IPS DF 6.9 (cell line): Measurements from ENCODE around the gene MYO9B.
"Not testable (repeated sequence)": the region's sequence is repeated elsewhere in the genome, so short reads cannot be mapped to it uniquely, and the experiment has no call there.

Experiments used
- DNase-seq: peaks from one replicate; pipeline ENCODE4 v3.0.0-alpha.2; 2013; ENCODE audit warnings: low read depth, low spot score
- H3K27ac ChIP-seq: one replicate; pipeline ENCODE4 v1.5.1; 2013; ENCODE audit warnings: low read length, control low read depth
- H3K27me3 ChIP-seq: 2 replicates; pipeline ENCODE4 v1.6.1; 2013; ENCODE audit warnings: mild to moderate bottlenecking, low read length; ENCODE audit not compliant: control insufficient read depth, insufficient read depth
- H3K36me3 ChIP-seq: 2 replicates; pipeline ENCODE4 v1.6.1; 2013; ENCODE audit warnings: low read length; ENCODE audit not compliant: control insufficient read depth, insufficient read depth
- H3K4me1 ChIP-seq: 2 replicates; pipeline ENCODE4 v1.6.1; 2013; ENCODE audit warnings: low read length; ENCODE audit not compliant: control insufficient read depth, insufficient read depth
- H3K4me3 ChIP-seq: 2 replicates; pipeline ENCODE4 v1.5.1; 2013; ENCODE audit warnings: mild to moderate bottlenecking, low read length
- H3K9me3 ChIP-seq: 2 replicates; pipeline ENCODE4 v1.6.1; 2013; ENCODE audit warnings: low read length, inconsistent platforms; ENCODE audit not compliant: control insufficient read depth, insufficient read depth
- WGBS: extraction: QIAGEN DNeasy Blood & Tissue Kit; methylation state at CpG from one replicate; pipeline ENCODE4 v1.1.7; 2013; ENCODE audit warnings: mixed read lengths, missing lambda C conversion rate; ENCODE audit not compliant: insufficient read length, insufficient coverage; 5-methylcytosine and 5-hydroxymethylcytosine counted together

The MYO9B gene

DNA sequence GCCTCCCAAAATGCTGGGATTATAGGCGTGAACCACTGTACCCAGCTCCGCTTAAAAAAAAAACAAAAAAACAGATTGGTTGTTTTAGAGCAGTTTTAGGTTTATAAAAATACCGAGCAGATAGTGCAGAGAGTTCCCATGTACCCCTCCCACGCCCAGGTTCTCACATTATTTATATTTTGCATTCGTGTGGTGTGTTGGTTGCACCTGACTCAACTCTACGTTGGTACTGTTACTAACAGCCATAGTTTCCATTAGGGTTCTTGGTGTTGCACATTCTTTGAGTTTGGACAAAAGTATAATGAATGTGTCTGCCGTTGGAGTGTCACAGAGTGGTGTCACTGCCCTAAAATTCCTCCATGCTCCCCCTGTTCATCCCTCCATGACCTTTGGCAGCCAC is 29.1 kb downstream of the MYO9B start:
- WGBS: no CpG with 5 or more reads among the region's 7 CpGs
- H3K9me3 ChIP-seq: no peaks in the 10 kb centered on the region

GRCh38 chr19:17105556-17105955 is 30.0 kb downstream of the MYO9B start:
- no CpG with 5 or more reads among the region's 3 CpGs for WGBS
- no peak overlapping the region for H3K27ac ChIP-seq

More for the DNA sequence above, 29.1 kb downstream of the MYO9B start:
- H3K4me3 ChIP-seq: no peak overlapping the region
- H3K36me3 ChIP-seq: peaks cover 14% of the 10 kb centered on the region
- peaks cover 1% of the 10 kb centered on the region; the same call in 1 of the 2 replicates for H3K4me1 ChIP-seq
- H3K27ac ChIP-seq: no peak overlapping the region
- no peaks in the 10 kb centered on the region for H3K27me3 ChIP-seq
- DNase-seq: no peak

GRCh38 chr19:17106964-17107363 is 31.4 kb downstream of the MYO9B start:
- not testable (repeated sequence) for H3K4me3 ChIP-seq, H3K27me3 ChIP-seq, H3K27ac ChIP-seq, DNase-seq, H3K36me3 ChIP-seq, H3K4me1 ChIP-seq, H3K9me3 ChIP-seq
- WGBS: no CpG with 5 or more reads among the region's 4 CpGs

More at GRCh38 chr19:17105556-17105955, 30.0 kb downstream of the MYO9B start:
- DNase-seq: no peak
- Histone ChIP-seq H3K4me1 (peaks cover 1% of the 10 kb centered on the region; the same call in 1 of the 2 replicates), H3K36me3 (peaks cover 14% of the 10 kb centered on the region), H3K9me3 (no peaks in the 10 kb centered on the region), H3K27me3 (no peaks in the 10 kb centered on the region), H3K4me3 (no peak overlapping the region)

DNA sequence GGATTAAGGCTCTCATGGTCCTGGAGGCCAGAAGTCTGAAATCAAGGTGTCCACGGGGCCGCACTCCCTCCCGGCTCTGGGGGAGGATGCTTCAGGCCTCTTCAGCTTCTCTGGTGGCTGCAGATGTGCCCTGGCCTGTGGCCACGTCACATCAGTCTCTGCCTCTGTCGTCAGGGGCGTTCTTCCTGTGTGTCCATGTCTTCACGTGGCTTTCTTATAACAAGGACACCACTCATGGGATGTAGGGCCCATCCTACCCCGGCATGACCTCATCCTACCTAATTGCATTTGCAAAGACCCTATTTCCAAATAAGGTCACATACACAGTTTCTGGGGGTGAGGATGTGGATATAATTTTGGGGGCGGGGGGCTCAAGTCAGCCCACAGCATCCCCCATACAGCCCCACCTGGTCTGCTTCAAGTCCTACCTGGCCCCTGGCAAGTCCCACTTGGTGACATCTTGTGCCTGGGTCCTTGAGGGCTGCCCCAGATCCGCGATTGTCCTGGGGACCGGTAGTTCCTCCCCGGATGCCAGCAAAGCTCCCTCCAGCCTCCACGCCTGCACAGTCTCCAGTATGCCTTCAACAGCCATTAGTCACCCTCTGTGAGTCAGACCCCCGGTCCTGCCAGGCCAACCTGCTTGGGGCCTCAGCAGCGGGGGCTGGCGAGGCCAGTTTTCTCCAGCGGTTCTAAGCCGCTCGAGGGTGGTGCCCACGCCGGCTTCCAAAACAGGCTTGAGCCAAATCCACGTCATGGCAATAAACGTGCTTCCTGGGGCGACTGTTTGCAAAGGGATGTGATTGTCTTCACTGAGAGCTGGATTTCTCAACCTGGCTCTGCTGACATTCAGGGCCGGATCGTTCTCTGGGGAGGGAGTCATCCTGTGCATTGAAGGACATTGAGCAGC is 32.2 kb downstream of the MYO9B start:
- no peak for DNase-seq
- H3K27me3 ChIP-seq: no peaks in the 10 kb centered on the region
- WGBS: no CpG with 5 or more reads among the region's 27 CpGs
- no peaks in the 10 kb centered on the region for H3K9me3 ChIP-seq
- no peak overlapping the region for H3K27ac ChIP-seq
- no peak overlapping the region for H3K4me3 ChIP-seq
- peaks cover 1% of the 10 kb centered on the region; the same call in 1 of the 2 replicates for H3K4me1 ChIP-seq
- H3K36me3 ChIP-seq: 0 out of 2 replicates have a peak, but pooled peaks cover 2% of the 10 kb centered on the region

DNA sequence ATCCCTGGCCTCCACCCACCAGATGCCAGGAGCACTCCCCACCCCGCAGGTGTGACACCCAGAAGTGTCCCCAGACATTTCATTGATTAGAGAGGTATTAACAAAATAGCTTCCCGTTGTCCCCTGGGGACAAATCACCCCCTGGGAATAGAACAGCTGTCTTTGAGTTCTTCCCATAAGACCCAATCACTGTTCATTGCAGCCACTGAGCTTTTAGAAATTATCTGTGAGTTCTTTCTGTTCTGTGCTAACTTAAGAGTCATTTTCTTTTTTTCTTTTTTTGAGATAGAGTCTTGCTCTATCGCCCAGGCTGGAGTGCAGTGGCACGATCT is 32.8 kb downstream of the MYO9B start:
- H3K4me1 ChIP-seq: peaks cover 3% of the 10 kb centered on the region; the same call in 1 of the 2 replicates
- H3K36me3 ChIP-seq: 0 out of 2 replicates have a peak, but pooled peaks cover under 1% of the 10 kb centered on the region
- WGBS: no CpG with 5 or more reads among the region's 4 CpGs
- H3K27ac ChIP-seq: no peak overlapping the region
- H3K4me3 ChIP-seq: no peak overlapping the region
- no peaks in the 10 kb centered on the region for H3K27me3 ChIP-seq
- no peaks in the 10 kb centered on the region for H3K9me3 ChIP-seq
- no peak for DNase-seq

DNA sequence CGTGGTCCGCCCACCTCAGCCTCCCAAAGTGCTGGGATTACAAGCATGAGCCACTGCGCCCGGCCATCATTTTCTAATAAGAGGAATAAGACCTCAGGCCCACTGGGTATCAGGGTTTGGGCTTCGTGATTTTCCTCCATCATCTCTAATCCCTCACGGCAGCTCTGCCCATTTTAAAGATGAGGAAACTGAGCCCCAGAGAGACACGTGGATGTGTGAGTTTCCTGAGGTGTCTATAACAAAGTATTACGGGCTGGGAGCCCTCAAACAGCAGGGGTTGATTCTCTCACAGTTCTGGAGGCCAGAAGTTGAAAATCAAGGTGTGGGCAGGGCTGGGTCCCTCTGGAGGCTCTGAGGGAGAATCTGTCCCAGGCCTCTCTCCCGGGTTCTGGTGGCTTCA is 33.7 kb downstream of the MYO9B start:
- H3K27ac ChIP-seq: no peak overlapping the region
- no CpG with 5 or more reads among the region's 9 CpGs for WGBS

DNA sequence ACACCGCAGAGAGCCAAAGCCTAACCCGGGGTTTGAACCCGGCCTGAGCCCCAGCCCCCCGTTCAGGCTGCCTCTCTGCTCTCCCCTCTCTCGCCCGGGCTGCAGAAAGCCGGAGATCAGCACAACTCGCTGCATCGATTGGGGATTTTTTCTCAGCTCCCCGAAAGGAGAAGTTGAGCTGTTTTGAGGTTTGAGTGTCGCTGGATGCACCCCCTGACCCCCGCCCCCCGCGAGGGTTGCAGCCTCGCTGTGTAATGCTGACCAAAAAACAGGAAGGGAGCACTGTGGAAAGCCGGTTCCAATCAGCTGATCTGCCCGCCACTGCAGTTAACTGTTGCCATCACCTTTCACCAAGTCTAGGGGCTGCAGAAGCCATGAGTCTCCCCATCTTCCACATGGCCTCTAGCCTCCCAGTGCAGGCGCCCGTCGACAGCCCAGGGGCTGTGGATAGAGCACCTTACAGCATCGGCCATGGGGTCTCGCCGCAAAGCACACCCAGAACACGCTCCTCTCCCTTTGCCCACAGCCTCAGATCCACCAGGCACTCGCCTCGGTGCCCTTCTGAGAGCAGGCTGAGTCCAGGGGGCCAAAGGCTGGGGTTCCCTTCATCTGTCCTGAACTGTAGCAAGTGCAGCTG is 34.5 kb downstream of the MYO9B start:
- Histone ChIP-seq H3K27ac (no peak overlapping the region), H3K4me1 (peaks cover 5% of the 10 kb centered on the region), H3K27me3 (no peaks in the 10 kb centered on the region), H3K9me3 (no peaks in the 10 kb centered on the region), H3K4me3 (no peak overlapping the region), H3K36me3 (no peaks in the 10 kb centered on the region)
- WGBS: no CpG with 5 or more reads among the region's 26 CpGs
- DNase-seq: no peak

More for the DNA sequence above, 33.7 kb downstream of the MYO9B start:
- DNase-seq: no peak
- no peaks in the 10 kb centered on the region for H3K9me3 ChIP-seq
- H3K4me1 ChIP-seq: peaks cover 5% of the 10 kb centered on the region
- H3K27me3 ChIP-seq: no peaks in the 10 kb centered on the region
- H3K36me3 ChIP-seq: no peaks in the 10 kb centered on the region
- no peak overlapping the region for H3K4me3 ChIP-seq

DNA sequence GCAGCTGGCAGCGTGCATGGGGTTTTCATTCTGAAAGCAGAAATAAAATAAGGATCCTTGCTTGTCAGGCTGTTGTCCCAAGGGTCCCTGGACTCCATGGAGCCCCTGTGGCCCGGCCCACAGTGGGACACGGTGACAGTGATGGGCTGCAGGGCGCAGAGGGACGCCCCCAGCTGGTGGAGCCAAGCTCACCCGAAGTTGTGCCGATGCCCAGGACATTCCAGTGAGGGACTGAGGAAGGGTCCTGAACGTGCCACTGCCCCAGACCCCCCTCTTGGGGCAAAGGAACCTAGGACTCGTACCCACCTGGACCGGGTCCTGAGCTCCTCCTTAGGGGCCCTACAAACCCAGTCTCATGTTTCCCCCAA is 35.0 kb downstream of the MYO9B start:
- H3K9me3 ChIP-seq: no peaks in the 10 kb centered on the region
- no peaks in the 10 kb centered on the region for H3K36me3 ChIP-seq
- H3K4me3 ChIP-seq: no peak overlapping the region
- no peaks in the 10 kb centered on the region for H3K27me3 ChIP-seq
- H3K4me1 ChIP-seq: peaks cover 5% of the 10 kb centered on the region
- no CpG with 5 or more reads among the region's 10 CpGs for WGBS
- no peak for DNase-seq
- H3K27ac ChIP-seq: no peak overlapping the region

DNA sequence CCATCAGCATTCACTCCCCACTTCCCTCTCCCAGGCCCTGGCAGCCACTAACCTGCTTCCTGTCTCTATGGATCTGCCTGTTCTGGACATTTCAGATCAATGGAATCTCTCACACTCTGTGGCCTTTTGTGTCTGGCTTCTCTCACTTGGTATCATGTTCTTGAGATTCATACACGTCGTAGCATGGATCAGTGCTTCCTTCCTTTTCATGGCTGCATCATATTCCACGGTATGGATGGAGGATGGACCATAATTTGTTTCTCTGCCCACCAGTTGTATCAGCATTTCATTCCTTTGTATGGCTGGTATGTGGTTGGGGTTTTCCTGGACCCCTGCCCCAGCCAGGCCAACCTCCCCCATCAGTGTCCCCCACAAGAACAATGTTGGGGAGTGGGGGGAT is 36.2 kb downstream of the MYO9B start:
- Histone ChIP-seq H3K9me3 (no peaks in the 10 kb centered on the region), H3K4me1 (peaks cover 5% of the 10 kb centered on the region), H3K4me3 (no peak overlapping the region), H3K27me3 (no peaks in the 10 kb centered on the region), H3K36me3 (no peaks in the 10 kb centered on the region), H3K27ac (no peak overlapping the region)
- no peak for DNase-seq
- WGBS: no CpG with 5 or more reads among the region's 3 CpGs

- WGBS: no CpG with 5 or more reads among the region's 17 CpGs
- Histone ChIP-seq H3K9me3 (no peaks in the 10 kb centered on the region), H3K4me3 (no peak overlapping the region), H3K27ac (no peak overlapping the region), H3K36me3 (no peaks in the 10 kb centered on the region), H3K27me3 (no peaks in the 10 kb centered on the region), H3K4me1 (peaks cover 5% of the 10 kb centered on the region)
- DNase-seq: no peak
Measured at GRCh38 chr19:17112271-17112670, 36.7 kb downstream of the MYO9B start.
